NOMO-1 treated with DMSO at 0.1 percent for 48 hours (cell line): ENCODE measurements around the gene DNM3.
"Not testable (repeated sequence)": the region's sequence is repeated elsewhere in the genome, so short reads cannot be mapped to it uniquely, and the experiment has no call there.

Experiments
- DNase-seq: peaks from one replicate; lab custom pipeline; 2025; ENCODE audit not compliant: unreplicated experiment; lab: John Stamatoyannopoulos, UW

The DNM3 gene

GRCh38 chr1:172005856-172006255 lies 164.6 kb downstream of the DNM3 start:
- no peak for DNase-seq

GRCh38 chr1:172006660-172007059 lies 165.4 kb downstream of the DNM3 start:
- DNase-seq: no peak

- no peak for DNase-seq
Measured at GRCh38 chr1:172018727-172019311, 177.5 kb downstream of the DNM3 start.

GRCh38 chr1:172019976-172020375 lies 178.7 kb downstream of the DNM3 start:
- DNase-seq: no peak

- DNase-seq: no peak
Measured at GRCh38 chr1:172024516-172024915, 183.2 kb downstream of the DNM3 start.

GRCh38 chr1:172024944-172025738 lies 183.8 kb downstream of the DNM3 start:
- DNase-seq: not testable (repeated sequence)

GRCh38 chr1:172040466-172040865 lies 199.2 kb downstream of the DNM3 start:
- no peak for DNase-seq

- no peak for DNase-seq
Measured at GRCh38 chr1:172041102-172041501, 199.8 kb downstream of the DNM3 start.

- DNase-seq: no peak
Measured at GRCh38 chr1:172041742-172042141, 200.4 kb downstream of the DNM3 start.

- no peak for DNase-seq
Measured at GRCh38 chr1:172043900-172044299, 202.6 kb downstream of the DNM3 start.

GRCh38 chr1:172051898-172052297 lies 210.6 kb downstream of the DNM3 start:
- DNase-seq: no peak

GRCh38 chr1:172054172-172054571 lies 212.9 kb downstream of the DNM3 start:
- no peak for DNase-seq

GRCh38 chr1:172055816-172056419 lies 214.6 kb downstream of the DNM3 start:
- DNase-seq: not testable (repeated sequence)

- DNase-seq: no peak
Measured at GRCh38 chr1:172068334-172068733, 227.0 kb downstream of the DNM3 start.

GRCh38 chr1:172069051-172069450 lies 227.8 kb downstream of the DNM3 start:
- DNase-seq: no peak

- no peak for DNase-seq
Measured at GRCh38 chr1:172069534-172069933, 228.2 kb downstream of the DNM3 start.

GRCh38 chr1:172070055-172070454 lies 228.8 kb downstream of the DNM3 start:
- DNase-seq: no peak

GRCh38 chr1:172071746-172072145 lies 230.4 kb downstream of the DNM3 start:
- no peak for DNase-seq

- not testable (repeated sequence) for DNase-seq
Measured at GRCh38 chr1:172079859-172080258, 238.6 kb downstream of the DNM3 start.

- no peak for DNase-seq
Measured at GRCh38 chr1:172083191-172083590, 241.9 kb downstream of the DNM3 start.

- no peak for DNase-seq
Measured at GRCh38 chr1:172084876-172085275, 243.6 kb downstream of the DNM3 start.

GRCh38 chr1:172085317-172085716 lies 244.0 kb downstream of the DNM3 start:
- DNase-seq: no peak
